Activated CD8-positive, alpha-beta T cell treated with anti-CD3 and anti-CD28 coated beads, Interleukin-2, amount 10 ng/mL, durations not matched to agents 7 days and 5 days (primary cell): Measurements from ENCODE around the gene HES7. TPM values are rescaled to one million over a fixed set of nuclear protein-coding genes. Genes with fewer than 3 reads are reported as not detected.

Source experiments
- ATAC-seq: fragments of 150-1000 bp; cut with Tn5 transposase; one replicate; pipeline ENCODE4 v1.10.0; 2021; ENCODE audit warnings: moderate library complexity
- CTCF ChIA-PET: fragments of 350-600 bp; sonication (Branson Sonifier 250); formaldehyde crosslinking; loops from one replicate; lab custom pipeline; 2021; ENCODE audit warnings: antibody characterized with exemption; lab: Charles Lee
- POLR2A ChIA-PET: fragments of 350-600 bp; sonication (Branson Sonifier 250); formaldehyde crosslinking; loops from one replicate; lab custom pipeline; 2021; ENCODE audit warnings: antibody characterized with exemption; lab: Charles Lee
- DNase-seq: peaks from one replicate; pipeline ENCODE4 v3.0.0-alpha.2; 2020
- H3K27ac Mint-ChIP-seq: one replicate; pipeline ENCODE4 v1.8.0; 2021; ENCODE audit warnings: mild to moderate bottlenecking, mixed read lengths
- H3K27me3 Mint-ChIP-seq: one replicate; pipeline ENCODE4 v1.8.0; 2021; ENCODE audit warnings: low read depth, mixed read lengths
- H3K36me3 Mint-ChIP-seq: one replicate; pipeline ENCODE4 v1.8.0; 2021; ENCODE audit warnings: low read depth, mixed read lengths
- H3K4me1 Mint-ChIP-seq: one replicate; pipeline ENCODE4 v1.8.0; 2021; ENCODE audit warnings: low read depth, mixed read lengths
- H3K4me3 Mint-ChIP-seq: one replicate; pipeline ENCODE4 v1.8.0; 2021; ENCODE audit warnings: mild to moderate bottlenecking, mixed read lengths
- H3K9me3 Mint-ChIP-seq: one replicate; pipeline ENCODE4 v1.8.0; 2022; ENCODE audit warnings: mixed read lengths; ENCODE audit not compliant: insufficient read depth
- total RNA-seq, 2 experiments: library from RNA; stranded (reverse); gene quantifications; one replicate each; pipeline ENCODE4 v1.2.3, GENCODE V29; 2021

HES7 gene
- total RNA-seq, 2 experiments from 2014 or later: 0.29 TPM; not detected in 1

GRCh38 chr17:8128125-8128784 lies 4.3 kb upstream of the HES7 start:
- DNase-seq (no peak), ATAC-seq (no peak)
- POLR2A ChIA-PET: interaction anchor here (1.4 to 2.4 kb wide), 3 partner anchors 10 to 34 kb away, joined by 3 to 10 read pairs (median 4); partner anchors contain the start of gene VAMP2
- Mint-ChIP-seq H3K4me3 (no peak overlapping the region), H3K9me3 (no peaks in the 10 kb centered on the region), H3K4me1 (peaks cover 39% of the 10 kb centered on the region), H3K36me3 (peaks cover 3% of the 10 kb centered on the region), H3K27me3 (peaks cover 36% of the 10 kb centered on the region), H3K27ac (no peak overlapping the region)
- CTCF ChIA-PET: interaction anchor here (1.3 to 2.7 kb wide), 3 partner anchors 10 to 30 kb away, joined by 4 to 19 read pairs (median 7); no protein-coding TSS in a partner anchor

- H3K27ac Mint-ChIP-seq: peak overlapping the region; percentile 88
Measured at GRCh38 chr17:8126491-8127066, 2.7 kb upstream of the HES7 start.

GRCh38 chr17:8125947-8126490 lies 2.1 kb upstream of the HES7 start:
- DNase-seq (peak; percentile 41), ATAC-seq (no peak)
- peak overlapping the region; percentile 88 for H3K4me3 Mint-ChIP-seq
- peaks cover 50% of the 10 kb centered on the region for H3K4me1 Mint-ChIP-seq
- ChIA-PET POLR2A (interaction anchor here (0.6 to 2.4 kb wide), 5 partner anchors 12 to 440 kb away, joined by 3 to 10 read pairs (median 3); no protein-coding TSS in a partner anchor), CTCF (interaction anchor here (1.3 to 2.6 kb wide), 2 partner anchors 8 to 12 kb away, joined by 5 to 19 read pairs; partner anchors contain the start of gene ALOXE3)
- peak overlapping the region; percentile 88 for H3K27ac Mint-ChIP-seq
- H3K9me3 Mint-ChIP-seq: no peaks in the 10 kb centered on the region
- H3K36me3 Mint-ChIP-seq: peaks cover 3% of the 10 kb centered on the region
- H3K27me3 Mint-ChIP-seq: peaks cover 42% of the 10 kb centered on the region

More at GRCh38 chr17:8126491-8127066, 2.7 kb upstream of the HES7 start:
- peaks cover 48% of the 10 kb centered on the region for H3K4me1 Mint-ChIP-seq
- ChIA-PET POLR2A (interaction anchor here (0.8 to 2.4 kb wide), 6 partner anchors 12 to 441 kb away, joined by 3 to 15 read pairs (median 4); no protein-coding TSS in a partner anchor), CTCF (interaction anchor here (0.8 to 2.6 kb wide), 8 partner anchors 8 to 95 kb away, joined by 3 to 19 read pairs (median 4); partner anchors contain the start of gene ALOXE3)
- peaks cover 3% of the 10 kb centered on the region for H3K36me3 Mint-ChIP-seq
- H3K9me3 Mint-ChIP-seq: no peaks in the 10 kb centered on the region
- peak overlapping the region; percentile 88 for H3K4me3 Mint-ChIP-seq
- H3K27me3 Mint-ChIP-seq: peaks cover 44% of the 10 kb centered on the region
- peak; percentile 51 for ATAC-seq
- DNase-seq: peak; percentile 62

- Mint-ChIP-seq H3K4me3 (peak overlapping the region; percentile 88), H3K9me3 (no peaks in the 10 kb centered on the region), H3K27ac (peak overlapping the region; percentile 88), H3K4me1 (peaks cover 57% of the 10 kb centered on the region), H3K27me3 (peaks cover 44% of the 10 kb centered on the region), H3K36me3 (peaks cover 5% of the 10 kb centered on the region)
- ATAC-seq (peak; percentile 35), DNase-seq (peak; percentile 90)
- ChIA-PET CTCF (interaction anchor here (1.0 to 4.3 kb wide), 5 partner anchors 13 to 64 kb away, joined by 3 to 32 read pairs (median 7); no protein-coding TSS in a partner anchor), POLR2A (interaction anchor here (0.6 to 4.3 kb wide), 6 partner anchors 13 to 98 kb away, joined by 3 to 52 read pairs (median 7); no protein-coding TSS in a partner anchor)
Measured at GRCh38 chr17:8125154-8125946, 1.4 kb upstream of the HES7 start.

- peak overlapping the region; percentile 88 for H3K4me3 Mint-ChIP-seq
- H3K9me3 Mint-ChIP-seq: no peaks in the 10 kb centered on the region
- POLR2A ChIA-PET: interaction anchor here (0.8 to 4.3 kb wide), 7 partner anchors 13 to 123 kb away, joined by 3 to 52 read pairs (median 4); partner anchors contain the start of genes BORCS6 and CTC1
- peaks cover 5% of the 10 kb centered on the region for H3K36me3 Mint-ChIP-seq
- peak overlapping the region; percentile 75 for H3K27ac Mint-ChIP-seq
- CTCF ChIA-PET: interaction anchor here (0.9 to 4.3 kb wide), 11 partner anchors 14 to 171 kb away, joined by 3 to 32 read pairs (median 4); partner anchors contain the start of gene SLC25A35
- DNase-seq: peak; percentile 42
- ATAC-seq: no peak
- H3K27me3 Mint-ChIP-seq: peaks cover 44% of the 10 kb centered on the region
- H3K4me1 Mint-ChIP-seq: peaks cover 65% of the 10 kb centered on the region
Measured at GRCh38 chr17:8124350-8125153, 646 bp upstream of the HES7 start.

- no peaks in the 10 kb centered on the region for H3K9me3 Mint-ChIP-seq
- peaks cover 7% of the 10 kb centered on the region for H3K36me3 Mint-ChIP-seq
- no peak overlapping the region for H3K27ac Mint-ChIP-seq
- POLR2A ChIA-PET: interaction anchor here (0.6 to 4.3 kb wide), 6 partner anchors 35 to 210 kb away, joined by 3 to 52 read pairs (median 4); partner anchors contain the start of genes BORCS6 and CTC1
- H3K27me3 Mint-ChIP-seq: peaks cover 47% of the 10 kb centered on the region
- peak overlapping the region; percentile 88 for H3K4me3 Mint-ChIP-seq
- ATAC-seq (no peak), DNase-seq (peak; percentile 58)
- CTCF ChIA-PET: interaction anchor here (1.0 to 5.8 kb wide), 11 partner anchors 15 to 100 kb away, joined by 3 to 72 read pairs (median 4); partner anchors contain the start of gene BORCS6
- peaks cover 75% of the 10 kb centered on the region for H3K4me1 Mint-ChIP-seq
Measured at GRCh38 chr17:8122924-8123694, 797 bp downstream of the HES7 start.

GRCh38 chr17:8122422-8122923 lies 1.4 kb downstream of the HES7 start:
- ATAC-seq: no peak

GRCh38 chr17:8121681-8122421 lies 2.1 kb downstream of the HES7 start:
- Mint-ChIP-seq H3K9me3 (no peaks in the 10 kb centered on the region), H3K4me3 (peak overlapping the region; percentile 88), H3K4me1 (peaks cover 77% of the 10 kb centered on the region), H3K27me3 (peaks cover 50% of the 10 kb centered on the region), H3K27ac (no peak overlapping the region), H3K36me3 (peaks cover 7% of the 10 kb centered on the region)
- DNase-seq: peak; percentile 72
- ATAC-seq: peak; percentile 14
- CTCF ChIA-PET: interaction anchor here (0.7 to 5.8 kb wide), 8 partner anchors 17 to 101 kb away, joined by 3 to 72 read pairs (median 6); partner anchors contain the start of gene BORCS6
- POLR2A ChIA-PET: interaction anchor here (0.6 to 4.3 kb wide), 3 partner anchors 51 to 197 kb away, joined by 3 to 52 read pairs (median 4); no protein-coding TSS in a partner anchor

More at GRCh38 chr17:8122422-8122923, 1.4 kb downstream of the HES7 start:
- peak; percentile 38 for DNase-seq
- ChIA-PET CTCF (interaction anchor here (0.7 to 5.8 kb wide), 11 partner anchors 16 to 101 kb away, joined by 3 to 72 read pairs (median 3); partner anchors contain the start of gene BORCS6), POLR2A (interaction anchor here (0.6 to 4.3 kb wide), 5 partner anchors 36 to 210 kb away, joined by 3 to 52 read pairs (median 4); no protein-coding TSS in a partner anchor)
- H3K9me3 Mint-ChIP-seq: no peaks in the 10 kb centered on the region
- peaks cover 81% of the 10 kb centered on the region for H3K4me1 Mint-ChIP-seq
- peak overlapping the region; percentile 6 for H3K27ac Mint-ChIP-seq
- peak overlapping the region; percentile 88 for H3K4me3 Mint-ChIP-seq
- peaks cover 53% of the 10 kb centered on the region for H3K27me3 Mint-ChIP-seq
- peaks cover 7% of the 10 kb centered on the region for H3K36me3 Mint-ChIP-seq

- Mint-ChIP-seq H3K9me3 (no peaks in the 10 kb centered on the region), H3K27me3 (peaks cover 55% of the 10 kb centered on the region), H3K27ac (no peak overlapping the region), H3K36me3 (peaks cover 7% of the 10 kb centered on the region), H3K4me3 (peak overlapping the region; percentile 89), H3K4me1 (peaks cover 74% of the 10 kb centered on the region)
- ChIA-PET POLR2A (interaction anchor here (4.3 kb wide), 1 partner anchor 52 kb away, joined by 52 read pairs; no protein-coding TSS in a partner anchor), CTCF (interaction anchor here (1.5 to 5.8 kb wide), 4 partner anchors 17 to 102 kb away, joined by 3 to 72 read pairs (median 19); no protein-coding TSS in a partner anchor)
- DNase-seq (no peak), ATAC-seq (no peak)
Measured at GRCh38 chr17:8121407-8121680, 2.6 kb downstream of the HES7 start.
